ENCODE data around the gene B3GNT2. TPM values are rescaled to one million over a fixed set of nuclear protein-coding genes. Genes with fewer than 3 reads are reported as not detected.

The B3GNT2 gene
- total RNA-seq, 3 donors from 2014 or later = 27.1 to 44.6 (median 30.0) TPM

DNA sequence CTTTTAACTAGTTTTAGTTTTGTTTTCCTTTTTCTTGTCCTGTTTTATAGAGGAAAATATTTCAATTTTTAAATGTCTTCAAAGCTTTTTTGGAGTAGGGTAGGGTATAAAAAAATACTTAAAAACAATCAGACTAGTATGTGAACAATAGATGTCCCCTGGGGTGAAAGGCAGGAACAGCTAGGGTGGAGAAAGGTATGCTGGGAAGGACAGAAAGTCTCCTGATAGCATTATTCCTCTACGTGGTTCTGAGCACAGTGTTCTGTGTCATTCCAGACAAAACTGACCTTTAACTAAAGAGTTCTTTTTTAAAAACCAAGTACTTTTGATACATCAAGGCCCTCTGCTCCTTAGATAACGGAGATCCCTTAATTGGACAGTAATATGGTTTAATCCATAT lies 32.1 kb upstream of the B3GNT2 start:
- no peak for DNase-seq
- H3K9me3 ChIP-seq = no peaks in the 10 kb centered on the region

DNA sequence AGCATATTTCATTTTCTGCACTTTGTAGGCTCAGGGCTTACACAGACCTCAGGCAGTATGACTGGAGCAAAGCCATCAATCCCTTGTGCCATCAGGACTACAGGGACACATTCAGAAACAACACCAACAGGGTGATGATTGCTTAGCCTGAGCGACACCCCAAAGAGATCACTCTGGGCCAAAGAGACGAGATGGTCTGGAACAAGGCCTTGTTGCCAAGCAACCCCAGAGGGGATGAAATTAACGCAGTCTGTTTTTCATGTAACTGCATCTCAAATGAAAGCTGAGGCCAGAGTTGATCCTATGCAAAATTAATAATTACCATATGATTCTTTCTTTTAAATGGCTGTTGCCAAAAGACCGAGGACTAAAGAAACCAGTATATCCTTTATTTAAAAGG lies 20.2 kb upstream of the B3GNT2 start:
- DNase-seq (no peak), ATAC-seq (no peak)
- H3K4me1 ChIP-seq (ENCODE audit: low read depth) = no peaks in the 10 kb centered on the region
- H3K36me3 ChIP-seq (ENCODE audit: low read depth) = no peaks in the 10 kb centered on the region
- H3K4me3 ChIP-seq = no peak overlapping the region
- TF ChIP-seq, protein P1, sequence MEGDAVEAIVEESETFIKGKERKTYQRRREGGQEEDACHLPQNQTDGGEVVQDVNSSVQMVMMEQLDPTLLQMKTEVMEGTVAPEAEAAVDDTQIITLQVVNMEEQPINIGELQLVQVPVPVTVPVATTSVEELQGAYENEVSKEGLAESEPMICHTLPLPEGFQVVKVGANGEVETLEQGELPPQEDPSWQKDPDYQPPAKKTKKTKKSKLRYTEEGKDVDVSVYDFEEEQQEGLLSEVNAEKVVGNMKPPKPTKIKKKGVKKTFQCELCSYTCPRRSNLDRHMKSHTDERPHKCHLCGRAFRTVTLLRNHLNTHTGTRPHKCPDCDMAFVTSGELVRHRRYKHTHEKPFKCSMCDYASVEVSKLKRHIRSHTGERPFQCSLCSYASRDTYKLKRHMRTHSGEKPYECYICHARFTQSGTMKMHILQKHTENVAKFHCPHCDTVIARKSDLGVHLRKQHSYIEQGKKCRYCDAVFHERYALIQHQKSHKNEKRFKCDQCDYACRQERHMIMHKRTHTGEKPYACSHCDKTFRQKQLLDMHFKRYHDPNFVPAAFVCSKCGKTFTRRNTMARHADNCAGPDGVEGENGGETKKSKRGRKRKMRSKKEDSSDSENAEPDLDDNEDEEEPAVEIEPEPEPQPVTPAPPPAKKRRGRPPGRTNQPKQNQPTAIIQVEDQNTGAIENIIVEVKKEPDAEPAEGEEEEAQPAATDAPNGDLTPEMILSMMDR (IDR thresholded peaks at IDR 0.05) = no peak
- intact Hi-C loops (cut with DNase I, micrococcal nuclease) = no loop called here
- H3K9me3 ChIP-seq = no peaks in the 10 kb centered on the region

More for the DNA sequence above, 32.1 kb upstream of the B3GNT2 start:
- Histone ChIP-seq H3K4me3 (no peak overlapping the region), H3K36me3 (ENCODE audit: low read depth) (no peaks in the 10 kb centered on the region), H3K4me1 (ENCODE audit: low read depth) (no peaks in the 10 kb centered on the region)
- TF ChIP-seq, protein P1 (IDR thresholded peaks at IDR 0.05) = no peak
- ATAC-seq = no peak
- intact Hi-C loops (cut with DNase I, micrococcal nuclease) = no loop called here

DNA sequence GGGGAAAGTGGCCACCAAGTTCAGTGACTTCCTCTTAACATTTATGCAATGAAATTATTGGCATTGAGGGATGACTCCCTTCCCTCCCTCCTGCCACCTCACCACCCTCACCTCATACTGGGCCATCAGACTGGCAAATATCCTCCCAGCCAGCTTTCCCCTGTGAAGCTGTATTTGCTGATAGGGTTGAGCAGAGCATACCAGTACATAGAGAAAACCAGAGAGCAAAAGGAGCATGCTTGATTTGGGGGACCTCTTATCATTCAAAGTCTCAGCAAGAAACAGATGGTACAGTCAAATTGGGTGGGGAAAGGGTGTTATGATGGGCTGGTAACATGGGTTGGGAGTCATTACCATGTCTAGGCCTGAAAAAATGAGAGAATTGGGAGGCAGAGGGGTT lies 19.1 kb upstream of the B3GNT2 start:
- intact Hi-C loops (cut with DNase I, micrococcal nuclease) = no loop called here
- Histone ChIP-seq H3K36me3 (ENCODE audit: low read depth) (no peaks in the 10 kb centered on the region), H3K4me1 (ENCODE audit: low read depth) (no peaks in the 10 kb centered on the region), H3K9me3 (no peaks in the 10 kb centered on the region), H3K4me3 (no peak overlapping the region)
- ATAC-seq (no peak), DNase-seq (no peak)
- TF ChIP-seq, protein P1 (IDR thresholded peaks at IDR 0.05) = no peak

DNA sequence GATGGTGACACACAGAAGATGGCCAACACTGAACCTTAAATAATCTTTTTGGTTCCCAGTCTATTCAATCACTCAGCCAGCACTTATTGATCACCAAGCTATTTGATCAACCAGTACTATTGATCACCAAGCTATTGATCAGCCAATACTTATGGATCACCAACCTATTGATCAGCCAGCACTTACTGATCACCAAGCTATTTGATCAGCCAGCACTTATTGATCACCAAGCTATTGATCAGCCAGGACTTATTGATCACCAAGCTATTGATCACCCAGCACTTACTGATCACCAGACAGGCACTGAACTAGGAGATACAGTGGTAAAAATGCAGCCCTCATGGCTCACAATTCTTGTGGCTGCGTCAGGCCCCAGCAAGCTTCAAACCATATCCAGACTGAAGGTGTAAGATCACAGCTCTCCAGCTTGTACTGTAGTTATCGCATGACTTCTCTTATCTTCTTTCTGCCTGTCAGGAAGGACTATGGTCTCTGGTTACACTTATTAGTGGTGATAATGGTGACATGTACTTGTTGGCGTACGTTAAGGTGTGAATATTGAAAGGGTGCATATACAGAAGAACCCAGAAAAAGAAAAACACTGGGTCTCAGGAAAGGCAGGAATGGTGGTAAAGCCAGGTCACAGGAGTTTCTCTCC lies 18.4 kb upstream of the B3GNT2 start:
- intact Hi-C loops (cut with DNase I, micrococcal nuclease) = no loop called here
- ATAC-seq (no peak), DNase-seq (no peak)
- no peak overlapping the region for H3K4me3 ChIP-seq
- H3K4me1 ChIP-seq (ENCODE audit: low read depth) = no peaks in the 10 kb centered on the region
- H3K36me3 ChIP-seq (ENCODE audit: low read depth) = no peaks in the 10 kb centered on the region
- TF ChIP-seq, protein P1 (IDR thresholded peaks at IDR 0.05) = no peak
- no peaks in the 10 kb centered on the region for H3K9me3 ChIP-seq

DNA sequence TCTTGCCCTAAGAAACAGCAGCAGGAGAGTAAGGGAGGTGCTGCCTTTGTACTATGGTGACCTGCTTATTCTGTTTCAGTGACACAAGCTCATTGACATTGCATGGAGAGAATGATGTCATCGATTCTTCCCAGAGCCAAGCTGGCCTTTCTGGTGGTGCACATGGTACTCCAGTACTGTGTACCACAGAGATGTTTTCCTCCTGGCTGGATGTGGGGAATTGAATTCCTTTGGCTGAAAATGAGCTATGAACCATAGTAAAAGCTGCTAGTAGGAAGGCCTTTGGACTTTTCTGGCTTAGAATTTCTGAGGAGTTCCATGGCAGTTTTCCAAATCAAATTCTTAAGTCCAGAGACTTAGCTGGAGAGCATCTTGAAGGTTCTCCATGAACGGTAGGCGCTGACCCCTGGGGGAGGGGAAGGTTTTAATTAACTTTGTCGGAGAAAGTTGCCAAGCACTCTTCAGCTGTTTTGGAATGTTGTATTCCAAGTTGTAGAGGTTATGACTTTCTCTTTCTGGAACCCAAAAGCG lies 17.1 kb upstream of the B3GNT2 start:
- TF ChIP-seq, protein P1 (IDR thresholded peaks at IDR 0.05) = no peak
- no peak overlapping the region for H3K4me3 ChIP-seq
- DNase-seq (no peak), ATAC-seq (no peak)
- no peaks in the 10 kb centered on the region for H3K9me3 ChIP-seq
- no peaks in the 10 kb centered on the region for H3K4me1 ChIP-seq (ENCODE audit: low read depth)
- H3K36me3 ChIP-seq (ENCODE audit: low read depth) = no peaks in the 10 kb centered on the region
- intact Hi-C loops (cut with DNase I, micrococcal nuclease) = no loop called here

All from mucosa of descending colon (tissue), 3 donors.